ENCODE results near the gene BAK1.

BAK1 gene

GRCh38 chr6:33579828-33580714 lies at the start of gene BAK1:
TSS of gene BAK1 (minus strand) at chr6:33580276. CDS start at chr6:33577604, 2,672 bp downstream.
- DNase-seq = peak; percentile 94

- DNase-seq = no peak
These were observed 48.4 kb upstream of the BAK1 start for GRCh38 chr6:33628401-33628964.

- no peak for DNase-seq
These were observed 47.8 kb upstream of the BAK1 start for GRCh38 chr6:33627876-33628275.

GRCh38 chr6:33624856-33625255 lies 44.8 kb upstream of the BAK1 start:
- DNase-seq = no peak

- no peak for DNase-seq
These were observed 43.9 kb upstream of the BAK1 start for GRCh38 chr6:33623895-33624381.

- peak; percentile 62 for DNase-seq
These were observed 42.7 kb upstream of the BAK1 start for GRCh38 chr6:33622456-33623431.

- DNase-seq = peak; percentile 67
These were observed 41.8 kb upstream of the BAK1 start for GRCh38 chr6:33621711-33622388.

- peak; percentile 72 for DNase-seq
These were observed 41.0 kb upstream of the BAK1 start, which contains the start of gene ITPR3 for GRCh38 chr6:33620856-33621710. TSS of gene ITPR3 (plus strand) at chr6:33621322. CDS start at chr6:33621603, 281 bp downstream.

GRCh38 chr6:33620158-33620855 lies 40.2 kb upstream of the BAK1 start:
- DNase-seq = peak; percentile 63

GRCh38 chr6:33619166-33619840 lies 39.2 kb upstream of the BAK1 start:
- no peak for DNase-seq

- DNase-seq = no peak
These were observed 36.8 kb upstream of the BAK1 start for GRCh38 chr6:33616913-33617312.

- no peak for DNase-seq
These were observed 36.0 kb upstream of the BAK1 start for GRCh38 chr6:33616113-33616512.

- peak; percentile 94 for DNase-seq
These were observed 33.7 kb upstream of the BAK1 start for GRCh38 chr6:33613795-33614168.

- DNase-seq = peak; percentile 81
These were observed 33.2 kb upstream of the BAK1 start for GRCh38 chr6:33613146-33613794.

GRCh38 chr6:33610779-33611732 lies 31.0 kb upstream of the BAK1 start:
- DNase-seq = no peak

GRCh38 chr6:33610067-33610466 lies 30.0 kb upstream of the BAK1 start:
- DNase-seq = peak; percentile 70

- DNase-seq = peak; percentile 89
These were observed 29.5 kb upstream of the BAK1 start for GRCh38 chr6:33609528-33609927.

- no peak for DNase-seq
These were observed 28.9 kb upstream of the BAK1 start for GRCh38 chr6:33609019-33609418.

Data from EL (cell line).